ENCODE measurements around the gene SESTD1.

Gene SESTD1

GRCh38 chr2:179264368-179265081 is at the start of gene SESTD1:
Gene SESTD1 (minus strand): TSS chr2:179264832. CDS start chr2:179191841, 72,991 bp downstream.
- no peak for DNase-seq

- DNase-seq: no peak
Observed at GRCh38 chr2:179313057-179313456, 48.4 kb upstream of the SESTD1 start.

- DNase-seq: no peak
Observed at GRCh38 chr2:179311101-179311500, 46.5 kb upstream of the SESTD1 start.

- no peak for DNase-seq
Observed at GRCh38 chr2:179307616-179308371, 43.2 kb upstream of the SESTD1 start.

GRCh38 chr2:179305125-179305524 is 40.5 kb upstream of the SESTD1 start:
- no peak for DNase-seq

GRCh38 chr2:179304424-179304823 is 39.8 kb upstream of the SESTD1 start:
- DNase-seq: no peak

GRCh38 chr2:179302764-179303571 is 38.3 kb upstream of the SESTD1 start:
- DNase-seq: no peak

- no peak for DNase-seq
Observed at GRCh38 chr2:179302149-179302548, 37.5 kb upstream of the SESTD1 start.

- no peak for DNase-seq
Observed at GRCh38 chr2:179298666-179299065, 34.0 kb upstream of the SESTD1 start.

GRCh38 chr2:179297927-179298326 is 33.3 kb upstream of the SESTD1 start:
- DNase-seq: no peak

GRCh38 chr2:179290329-179290728 is 25.7 kb upstream of the SESTD1 start:
- no peak for DNase-seq

GRCh38 chr2:179285060-179285459 is 20.4 kb upstream of the SESTD1 start:
- no peak for DNase-seq

- no peak for DNase-seq
Observed at GRCh38 chr2:179277429-179278196, 13.0 kb upstream of the SESTD1 start.

- DNase-seq: no peak
Observed at GRCh38 chr2:179275253-179276012, 10.8 kb upstream of the SESTD1 start.

- no peak for DNase-seq
Observed at GRCh38 chr2:179274749-179275148, 10.1 kb upstream of the SESTD1 start.

GRCh38 chr2:179273461-179273962 is 8.9 kb upstream of the SESTD1 start:
- DNase-seq: no peak

- no peak for DNase-seq
Observed at GRCh38 chr2:179272406-179273192, 8.0 kb upstream of the SESTD1 start.

- DNase-seq: no peak
Observed at GRCh38 chr2:179270689-179271088, 6.1 kb upstream of the SESTD1 start.

- DNase-seq: no peak
Observed at GRCh38 chr2:179268277-179268925, 3.8 kb upstream of the SESTD1 start.

- DNase-seq: no peak
Observed at GRCh38 chr2:179266271-179266670, 1.6 kb upstream of the SESTD1 start.

Measured in NCI-H446 treated with DMSO at 0.1 percent for 48 hours (cell line).